ENCODE measurements around the gene DUSP6.
"Not testable (repeated sequence)": the region's sequence is repeated elsewhere in the genome, so short reads cannot be mapped to it uniquely, and the experiment has no call there.

DUSP6 gene

GRCh38 chr12:89352242-89352491 lies 134 bp downstream of the DUSP6 start:
- in situ Hi-C loops (cut with HindIII; ENCODE audit: low sequenced_read_pairs), result no loop called here

DNA sequence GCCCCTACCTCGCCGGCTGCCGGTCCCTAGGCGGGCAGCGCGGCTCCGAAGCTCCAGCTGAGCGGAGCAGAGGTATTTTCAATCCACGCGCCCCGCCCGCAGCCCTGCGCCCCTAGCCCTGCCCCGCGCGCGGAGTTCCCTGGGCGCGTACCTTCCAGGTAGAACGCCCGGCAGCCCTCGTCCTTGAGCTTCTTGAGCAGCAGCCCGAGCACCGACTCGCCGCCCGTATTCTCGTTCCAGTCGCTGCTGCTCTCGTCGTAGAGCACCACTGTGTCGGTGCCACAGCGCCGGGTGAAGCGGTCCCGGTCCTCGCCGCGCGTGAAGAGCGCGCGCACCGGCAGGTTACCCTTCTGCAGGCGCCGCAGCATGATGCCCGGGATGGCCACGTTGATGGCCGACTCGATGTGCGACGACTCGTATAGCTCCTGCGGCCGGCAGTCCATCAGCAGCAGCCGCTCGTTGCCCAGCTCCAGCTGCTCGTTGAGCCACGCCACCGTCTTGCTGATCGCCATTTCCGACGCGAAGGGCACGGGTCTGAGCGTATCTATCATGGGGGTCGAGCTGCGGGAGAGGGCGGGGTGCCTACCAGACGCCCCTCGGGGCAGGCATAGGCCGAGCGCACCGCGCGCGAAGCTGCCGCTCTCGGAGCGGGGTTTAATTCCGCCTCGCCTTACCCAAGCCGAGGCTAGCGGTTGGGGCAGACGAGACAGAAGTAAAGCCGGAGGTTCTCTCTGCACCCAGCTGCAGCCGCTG lies 636 bp downstream of the DUSP6 start:
- in situ Hi-C loops (cut with HindIII; ENCODE audit: low sequenced_read_pairs), result no loop called here

DNA sequence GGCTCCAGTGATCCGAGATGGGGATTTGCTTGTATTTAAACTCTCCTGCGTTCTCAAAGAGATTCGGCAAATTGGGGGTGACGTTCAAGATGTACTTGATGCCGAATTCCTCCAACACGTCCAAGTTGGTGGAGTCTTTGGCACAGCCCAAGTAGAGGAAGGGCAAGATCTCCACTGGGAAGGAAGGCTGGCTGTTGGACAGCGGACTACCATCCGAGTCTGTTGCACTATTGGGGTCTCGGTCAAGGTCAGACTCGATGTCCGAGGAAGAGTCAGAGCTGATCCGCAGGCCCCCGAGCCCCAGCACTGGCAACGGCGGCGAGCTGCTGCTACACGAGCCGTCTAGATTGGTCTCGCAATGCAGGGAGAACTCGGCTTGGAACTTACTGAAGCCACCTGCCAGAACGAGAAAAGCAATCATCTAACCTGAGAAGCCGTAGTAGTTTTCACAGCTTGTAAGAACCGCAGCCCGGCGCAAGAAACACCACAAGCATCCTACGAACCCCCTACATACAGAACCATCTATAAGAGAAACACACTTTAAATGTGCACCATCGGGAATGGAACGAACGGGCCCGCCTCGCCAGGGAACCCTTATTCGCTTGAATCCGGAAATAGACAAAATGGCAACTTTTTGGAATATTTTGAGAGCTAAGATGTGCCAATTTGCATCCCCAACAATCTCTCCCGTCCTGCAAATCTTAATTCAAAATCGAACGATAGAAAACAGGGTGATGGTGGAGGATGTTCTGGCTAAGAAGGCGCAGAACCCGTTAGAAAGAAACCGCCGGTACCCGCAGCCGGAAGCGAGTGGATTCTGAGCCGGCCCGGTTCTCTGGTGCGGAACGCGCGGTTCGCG lies 1.4 kb downstream of the DUSP6 start:
- in situ Hi-C loops (cut with HindIII; ENCODE audit: low sequenced_read_pairs), result no loop called here

- in situ Hi-C loops (cut with HindIII; ENCODE audit: low sequenced_read_pairs), result no loop called here
These were observed 2.1 kb downstream of the DUSP6 start for GRCh38 chr12:89350260-89350629.

- in situ Hi-C loops (cut with HindIII; ENCODE audit: low sequenced_read_pairs), result loop anchor here (10.0 kb wide), 1 partner anchor 305 kb away; no protein-coding TSS in a partner anchor
These were observed 2.5 kb downstream of the DUSP6 start for GRCh38 chr12:89349814-89350213.

DNA sequence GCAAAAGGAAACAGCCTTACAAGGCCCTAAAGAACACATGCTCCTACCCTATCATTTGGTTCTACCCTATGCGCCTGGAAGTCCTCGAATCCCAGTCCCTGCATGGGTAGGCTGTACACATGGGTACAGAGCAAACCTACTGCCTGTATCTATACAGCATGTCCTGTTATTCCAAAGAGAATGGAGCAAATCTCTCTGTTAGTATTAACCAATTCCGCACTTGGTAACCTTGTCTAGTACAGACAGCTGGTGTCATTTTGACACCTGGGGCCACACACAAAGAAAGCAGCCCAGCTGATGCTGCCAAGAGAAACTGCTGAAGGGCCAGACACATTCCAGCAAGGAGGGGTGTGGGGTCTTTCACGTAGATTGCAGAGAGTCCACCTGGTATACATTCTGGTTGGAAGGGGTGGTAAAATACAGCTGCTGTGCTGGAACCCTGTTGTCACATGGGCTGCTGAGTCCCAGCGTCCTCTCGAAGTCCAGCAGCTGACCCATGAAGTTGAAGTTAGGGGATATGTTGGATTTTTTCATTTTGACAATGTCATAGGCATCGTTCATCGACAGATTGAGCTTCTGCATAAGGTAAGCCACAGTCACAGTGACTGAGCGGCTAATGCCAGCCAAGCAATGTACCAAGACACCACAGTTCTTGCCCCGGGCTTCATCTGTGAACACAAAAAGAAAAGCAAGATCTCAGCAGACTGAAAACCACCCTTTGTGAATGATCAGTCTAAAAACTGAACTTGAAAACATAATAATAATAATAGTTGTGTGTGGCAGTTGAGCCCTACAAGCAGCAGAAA lies 3.2 kb downstream of the DUSP6 start:
- in situ Hi-C loops (cut with HindIII; ENCODE audit: low sequenced_read_pairs), result loop anchor here (10.0 kb wide), 1 partner anchor 304 kb away; no protein-coding TSS in a partner anchor

GRCh38 chr12:89347325-89347829 lies 4.9 kb downstream of the DUSP6 start:
- in situ Hi-C loops (cut with HindIII; ENCODE audit: low sequenced_read_pairs), result loop anchor here (10.0 kb wide), 1 partner anchor 303 kb away; no protein-coding TSS in a partner anchor

GRCh38 chr12:89346741-89347324 lies 5.5 kb downstream of the DUSP6 start:
- in situ Hi-C loops (cut with HindIII; ENCODE audit: low sequenced_read_pairs), result loop anchor here (10.0 kb wide), 1 partner anchor 302 kb away; no protein-coding TSS in a partner anchor

GRCh38 chr12:89345830-89346740 lies 6.2 kb downstream of the DUSP6 start:
- in situ Hi-C loops (cut with HindIII; ENCODE audit: low sequenced_read_pairs), result loop anchor here (10.0 kb wide), 1 partner anchor 301 kb away; no protein-coding TSS in a partner anchor

- in situ Hi-C loops (cut with HindIII; ENCODE audit: low sequenced_read_pairs), result loop anchor here (10.0 kb wide), 1 partner anchor 301 kb away; no protein-coding TSS in a partner anchor
These were observed 6.9 kb downstream of the DUSP6 start for GRCh38 chr12:89345376-89345775.

GRCh38 chr12:89344862-89345202 lies 7.5 kb downstream of the DUSP6 start:
- in situ Hi-C loops (cut with HindIII; ENCODE audit: low sequenced_read_pairs), result loop anchor here (10.0 kb wide), 1 partner anchor 300 kb away; no protein-coding TSS in a partner anchor

GRCh38 chr12:89344043-89344861 lies 8.0 kb downstream of the DUSP6 start:
- in situ Hi-C loops (cut with HindIII; ENCODE audit: low sequenced_read_pairs), result loop anchor here (10.0 kb wide), 1 partner anchor 299 kb away; no protein-coding TSS in a partner anchor

- in situ Hi-C loops (cut with HindIII; ENCODE audit: low sequenced_read_pairs), result loop anchor here (10.0 kb wide), 1 partner anchor 298 kb away; no protein-coding TSS in a partner anchor
These were observed 9.2 kb downstream of the DUSP6 start for GRCh38 chr12:89343127-89343526.

GRCh38 chr12:89340861-89341260 lies 11.4 kb downstream of the DUSP6 start:
- in situ Hi-C loops (cut with HindIII; ENCODE audit: low sequenced_read_pairs), result loop anchor here (10.0 kb wide), 1 partner anchor 296 kb away; no protein-coding TSS in a partner anchor

DNA sequence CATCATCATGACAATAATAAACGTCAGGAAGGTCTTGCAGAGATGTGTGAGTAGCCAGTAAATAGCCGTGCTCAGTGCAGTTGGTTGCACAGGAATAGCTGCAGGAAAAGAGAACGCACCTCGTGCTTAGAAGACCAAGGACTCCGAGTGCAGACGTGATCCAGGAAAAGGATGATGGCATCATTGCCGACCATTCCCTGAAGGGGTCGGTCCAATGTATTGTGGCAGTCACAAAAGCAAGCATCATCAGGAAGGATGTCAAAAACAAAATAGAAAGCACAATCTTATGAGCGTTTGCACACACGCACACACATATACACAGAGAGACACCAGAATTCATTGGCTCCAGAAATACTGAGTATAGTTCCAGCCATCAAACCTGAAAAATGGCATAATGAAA lies 12.8 kb downstream of the DUSP6 start:
- in situ Hi-C loops (cut with HindIII; ENCODE audit: low sequenced_read_pairs), result no loop called here

DNA sequence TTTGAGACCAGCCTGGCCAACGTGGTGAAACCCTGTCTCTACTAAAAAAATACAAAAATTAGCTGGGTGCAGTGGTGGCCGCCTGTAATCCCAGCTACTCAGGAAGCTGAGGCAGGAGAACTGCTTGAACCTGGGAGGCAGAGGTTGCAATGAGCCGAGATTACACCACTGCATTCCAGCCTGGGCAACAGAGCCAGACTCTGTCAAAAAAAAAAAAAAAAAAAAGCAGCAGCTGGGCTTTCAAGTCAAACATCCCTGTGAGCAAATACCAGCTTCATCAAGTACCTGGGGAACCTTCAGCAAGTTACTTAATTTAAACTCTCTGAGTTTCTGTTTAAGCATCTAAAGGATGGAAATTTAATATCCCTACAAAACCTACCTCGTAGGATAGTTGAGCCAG lies 15.2 kb downstream of the DUSP6 start:
- in situ Hi-C loops (cut with HindIII; ENCODE audit: low sequenced_read_pairs), result not testable (repeated sequence)

- in situ Hi-C loops (cut with HindIII; ENCODE audit: low sequenced_read_pairs), result no loop called here
These were observed 16.7 kb downstream of the DUSP6 start for GRCh38 chr12:89335452-89336244.
